Fibroblast of lung (primary cell): ENCODE data around the gene TSEN15.

Source experiments
- EZH2 ChIP-seq: IDR thresholded peaks from 2 replicates; pipeline ENCODE4 v1.5.1; 2012; ENCODE audit warnings: low read length, control low read depth, mild to moderate bottlenecking; ENCODE audit errors: missing control alignments
- TF ChIP-seq, protein P1 (sequence below), 2 donors: IDR thresholded peaks in 1 of 2; conservative IDR thresholded peaks in 1 of 2; 1 replicate in 1 of 2; 2 replicates in 1 of 2; pipeline ENCODE4 v1.5.1; 2011 to 2012; ENCODE audit warnings: low read length in 2 of 2, control low read depth in 1 of 2, inconsistent platforms in 1 of 2, low read depth in 1 of 2, mild to moderate bottlenecking in 1 of 2

DNA sequence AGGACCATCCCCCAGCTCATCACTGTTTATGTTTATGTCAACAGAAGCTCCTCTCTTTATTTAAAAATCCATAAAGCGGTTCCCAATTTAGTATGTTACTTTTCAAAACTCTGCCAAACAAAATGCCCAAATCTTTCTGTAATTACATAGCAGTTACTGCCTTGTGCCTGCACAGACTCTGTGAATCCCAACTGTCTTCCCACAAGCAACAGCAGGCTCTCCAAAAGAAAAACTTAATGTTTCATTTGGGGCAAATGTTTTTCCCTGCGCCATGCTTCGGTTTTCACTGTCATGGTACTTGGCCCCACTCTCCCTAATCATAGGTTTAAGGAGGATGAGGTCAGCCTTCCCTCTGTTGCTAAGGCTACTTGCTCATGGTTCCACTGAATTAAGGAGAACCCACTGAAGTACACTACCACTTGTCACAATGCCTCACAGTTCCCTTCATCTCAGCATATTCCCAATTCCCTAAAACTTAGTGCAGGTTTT lies 18.6 kb upstream of the TSEN15 start:
- TF ChIP-seq, protein P1, sequence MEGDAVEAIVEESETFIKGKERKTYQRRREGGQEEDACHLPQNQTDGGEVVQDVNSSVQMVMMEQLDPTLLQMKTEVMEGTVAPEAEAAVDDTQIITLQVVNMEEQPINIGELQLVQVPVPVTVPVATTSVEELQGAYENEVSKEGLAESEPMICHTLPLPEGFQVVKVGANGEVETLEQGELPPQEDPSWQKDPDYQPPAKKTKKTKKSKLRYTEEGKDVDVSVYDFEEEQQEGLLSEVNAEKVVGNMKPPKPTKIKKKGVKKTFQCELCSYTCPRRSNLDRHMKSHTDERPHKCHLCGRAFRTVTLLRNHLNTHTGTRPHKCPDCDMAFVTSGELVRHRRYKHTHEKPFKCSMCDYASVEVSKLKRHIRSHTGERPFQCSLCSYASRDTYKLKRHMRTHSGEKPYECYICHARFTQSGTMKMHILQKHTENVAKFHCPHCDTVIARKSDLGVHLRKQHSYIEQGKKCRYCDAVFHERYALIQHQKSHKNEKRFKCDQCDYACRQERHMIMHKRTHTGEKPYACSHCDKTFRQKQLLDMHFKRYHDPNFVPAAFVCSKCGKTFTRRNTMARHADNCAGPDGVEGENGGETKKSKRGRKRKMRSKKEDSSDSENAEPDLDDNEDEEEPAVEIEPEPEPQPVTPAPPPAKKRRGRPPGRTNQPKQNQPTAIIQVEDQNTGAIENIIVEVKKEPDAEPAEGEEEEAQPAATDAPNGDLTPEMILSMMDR (conservative IDR thresholded peaks at IDR 0.05 in 1 of 2, IDR thresholded peaks at IDR 0.05 in 1 of 2; ENCODE audit: low read depth in 1 of 2, low read length in 2 of 2): no peak
- TF ChIP-seq EZH2: no peak
